Trophoblast cell (in vitro differentiated cells and primary cell): ENCODE measurements around the gene OR1M1. TPM values are rescaled to one million over a fixed set of nuclear protein-coding genes. Genes with fewer than 3 reads are reported as not detected.

Experiments used
- DNase-seq, 2 donors: peaks; one replicate each; pipeline ENCODE4 v3.0.0-alpha.2; 2016
- H2AFZ ChIP-seq: 2 replicates; pipeline ENCODE4 v1.6.1; 2013; ENCODE audit warnings: low read length, moderate library complexity, mild to moderate bottlenecking; ENCODE audit not compliant: insufficient read depth, poor library complexity
- H2AK5ac ChIP-seq: 2 replicates; pipeline ENCODE4 v1.6.1; 2013; ENCODE audit warnings: mild to moderate bottlenecking, low read length
- H2BK120ac ChIP-seq: 2 replicates; pipeline ENCODE4 v1.6.1; 2013; ENCODE audit warnings: low read length, mild to moderate bottlenecking, moderate library complexity; ENCODE audit not compliant: insufficient read depth, poor library complexity
- H2BK12ac ChIP-seq: 2 replicates; pipeline ENCODE4 v1.6.1; 2013; ENCODE audit warnings: mild to moderate bottlenecking, low read length, moderate library complexity
- H2BK5ac ChIP-seq: 2 replicates; pipeline ENCODE4 v1.6.1; 2013; ENCODE audit warnings: low read length, low read depth, moderate library complexity, mild to moderate bottlenecking; ENCODE audit not compliant: poor library complexity
- H3K14ac ChIP-seq: 2 replicates; pipeline ENCODE4 v1.6.1; 2013; ENCODE audit warnings: mild to moderate bottlenecking, low read length
- H3K18ac ChIP-seq: 2 replicates; pipeline ENCODE4 v1.6.1; 2013; ENCODE audit warnings: mild to moderate bottlenecking, low read length
- H3K23ac ChIP-seq: 2 replicates; pipeline ENCODE4 v1.6.1; 2013; ENCODE audit warnings: low read length
- H3K27ac ChIP-seq: 2 replicates; pipeline ENCODE4 v1.5.1; 2013; ENCODE audit warnings: low read depth, mild to moderate bottlenecking, inconsistent platforms, low read length, moderate library complexity
- H3K27me3 ChIP-seq: 2 replicates; pipeline ENCODE4 v1.6.1; 2013; ENCODE audit warnings: inconsistent platforms, mild to moderate bottlenecking, low read length, moderate library complexity; ENCODE audit not compliant: insufficient read depth
- H3K36me3 ChIP-seq, 2 experiments: 1 replicate in 1 of 2; 2 replicates in 1 of 2; pipeline ENCODE4 v1.6.1; 2013; ENCODE audit warnings: low read length in 2 of 2, mild to moderate bottlenecking in 2 of 2, moderate library complexity in 1 of 2; ENCODE audit not compliant: insufficient read depth in 2 of 2, control insufficient read depth in 1 of 2
- H3K4ac ChIP-seq: 2 replicates; pipeline ENCODE4 v1.6.1; 2013; ENCODE audit warnings: low read depth, mild to moderate bottlenecking, low read length, moderate library complexity
- H3K4me1 ChIP-seq, 2 experiments: 1 replicate in 1 of 2; 2 replicates in 1 of 2; pipeline ENCODE4 v1.6.1; 2013; ENCODE audit warnings: low read length in 2 of 2, mild to moderate bottlenecking in 2 of 2, moderate library complexity in 1 of 2; ENCODE audit not compliant: insufficient read depth in 2 of 2, control insufficient read depth in 1 of 2
- H3K4me2 ChIP-seq: 2 replicates; pipeline ENCODE4 v1.6.1; 2013; ENCODE audit warnings: inconsistent platforms, mild to moderate bottlenecking, low read length, moderate library complexity
- H3K4me3 ChIP-seq: 2 replicates; pipeline ENCODE4 v1.5.1; 2013; ENCODE audit warnings: mild to moderate bottlenecking, low read depth, low read length, inconsistent platforms
- H3K79me1 ChIP-seq: one replicate; pipeline ENCODE4 v1.6.1; 2013; ENCODE audit warnings: low read length
- H3K79me2 ChIP-seq: 2 replicates; pipeline ENCODE4 v1.6.1; 2013; ENCODE audit warnings: low read length, mild to moderate bottlenecking; ENCODE audit not compliant: control insufficient read depth, insufficient read depth, poor library complexity
- H3K9ac ChIP-seq: 2 replicates; pipeline ENCODE4 v1.6.1; 2013; ENCODE audit warnings: mild to moderate bottlenecking, low read length
- H3K9me3 ChIP-seq: 2 replicates; pipeline ENCODE4 v1.6.1; 2013; ENCODE audit warnings: low read depth, mild to moderate bottlenecking, control low read depth, inconsistent platforms, low read length; ENCODE audit not compliant: insufficient read depth
- H4K12ac ChIP-seq: 2 replicates; pipeline ENCODE4 v1.6.1; 2013; ENCODE audit warnings: low read depth, mild to moderate bottlenecking, low read length, moderate library complexity
- H4K8ac ChIP-seq: 2 replicates; pipeline ENCODE4 v1.6.1; 2013; ENCODE audit warnings: low read depth, mild to moderate bottlenecking, low read length, moderate library complexity
- H4K91ac ChIP-seq: one replicate; pipeline ENCODE4 v1.6.1; 2013; ENCODE audit warnings: low read depth, mild to moderate bottlenecking, low read length, moderate library complexity
- WGBS: extraction: QIAGEN DNeasy Blood & Tissue Kit; methylation state at CpG from one replicate; pipeline ENCODE4 v1.1.7; 2013; ENCODE audit warnings: missing lambda C conversion rate; ENCODE audit not compliant: insufficient read length, insufficient coverage; ENCODE audit errors: extremely low coverage; 5-methylcytosine and 5-hydroxymethylcytosine counted together
- polyA plus RNA-seq: library from polyadenylated mRNA; stranded (reverse); fragments of 200-250 nt; gene quantifications from 2 replicates; pipeline ENCODE4 v1.2.3, GENCODE V29; 2013

Gene OR1M1, protein sequence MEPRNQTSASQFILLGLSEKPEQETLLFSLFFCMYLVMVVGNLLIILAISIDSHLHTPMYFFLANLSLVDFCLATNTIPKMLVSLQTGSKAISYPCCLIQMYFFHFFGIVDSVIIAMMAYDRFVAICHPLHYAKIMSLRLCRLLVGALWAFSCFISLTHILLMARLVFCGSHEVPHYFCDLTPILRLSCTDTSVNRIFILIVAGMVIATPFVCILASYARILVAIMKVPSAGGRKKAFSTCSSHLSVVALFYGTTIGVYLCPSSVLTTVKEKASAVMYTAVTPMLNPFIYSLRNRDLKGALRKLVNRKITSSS
- polyA plus RNA-seq, result 0.03 and 0.04 TPM in 2 replicates

DNA sequence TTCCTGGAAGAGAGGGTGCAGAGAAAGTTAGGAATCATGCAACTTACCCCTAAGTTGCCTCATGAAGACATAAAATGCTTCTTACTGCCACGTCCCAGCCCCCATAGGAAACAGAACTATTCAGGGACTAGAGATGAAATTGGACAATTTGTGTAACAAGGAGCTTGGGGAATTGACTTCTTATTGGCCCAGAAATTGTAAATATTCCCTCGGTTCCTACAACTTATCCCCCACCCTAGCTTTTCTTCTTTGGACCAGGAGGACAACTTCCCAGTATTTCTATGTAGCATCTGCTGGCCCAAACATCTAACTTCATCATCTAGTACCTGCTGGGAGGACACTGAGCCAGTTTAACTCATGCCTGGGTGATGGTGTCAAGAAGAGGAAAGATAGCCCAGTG is at the start of gene OR1M1:
Gene OR1M1 (plus strand): TSS at position 301 of the 400 bp plus-strand sequence. CDS start 6,184 bp downstream, outside the sequence.
- Histone ChIP-seq H3K4ac (no peak within 1 kb of the TSS), H2BK5ac (no peak within 1 kb of the TSS), H3K36me3 (no peaks in the 10 kb centered on the region), H3K79me2 (no peaks in the 10 kb centered on the region), H4K91ac (no peak within 1 kb of the TSS), H2AK5ac (no peak within 1 kb of the TSS), H2AFZ (no peak within 1 kb of the TSS), H3K4me2 (no peak within 1 kb of the TSS), H4K8ac (no peak within 1 kb of the TSS), H3K14ac (no peak within 1 kb of the TSS), H3K4me1 (no peaks in the 10 kb centered on the region), H3K23ac (no peak within 1 kb of the TSS), H3K27me3 (no peaks in the 10 kb centered on the region), H3K18ac (no peak within 1 kb of the TSS), H2BK120ac (no peak within 1 kb of the TSS), H4K12ac (no peak within 1 kb of the TSS), H2BK12ac (no peak within 1 kb of the TSS), H3K9me3 (peaks cover 5% of the 10 kb centered on the region), H3K27ac (no peak within 1 kb of the TSS), H3K9ac (no peak within 1 kb of the TSS), H3K4me3 (no peak within 1 kb of the TSS), H3K79me1 (no peaks in the 10 kb centered on the region)
- WGBS, result no CpG with 5 or more reads among the region's 2 CpGs
- DNase-seq, result no peak

GRCh38 chr19:9037400-9038062 is 49.3 kb upstream of the OR1M1 start:
- Histone ChIP-seq H3K27ac (peak overlapping the region; percentile 56), H3K23ac (no peak overlapping the region), H3K79me2 (no peaks in the 10 kb centered on the region), H3K4me3 (no peak overlapping the region), H3K79me1 (peaks cover 14% of the 10 kb centered on the region), H3K4me1 (peaks cover 5 to 13% of the 10 kb centered on the region in 2 experiments), H2AFZ (no peak overlapping the region), H3K4ac (no peak overlapping the region), H3K9me3 (no peaks in the 10 kb centered on the region), H3K36me3 (no peaks in the 10 kb centered on the region), H4K91ac (peak overlapping the region; percentile 74), H4K12ac (no peak overlapping the region), H2BK12ac (peak overlapping the region; percentile 62), H3K9ac (no peak overlapping the region), H2BK5ac (peak overlapping the region; percentile 26), H2AK5ac (no peak overlapping the region), H3K18ac (no peak overlapping the region), H3K4me2 (no peak overlapping the region), H4K8ac (no peak overlapping the region), H2BK120ac (peak overlapping the region; percentile 56), H3K27me3 (no peaks in the 10 kb centered on the region), H3K14ac (peak overlapping the region; percentile 59)
- peak; percentile 87 to 88 for DNase-seq
- WGBS, result no CpG with 5 or more reads among the region's 8 CpGs

- Histone ChIP-seq H3K9me3 (no peaks in the 10 kb centered on the region), H3K4me1 (peaks cover 5 to 13% of the 10 kb centered on the region in 2 experiments), H2AFZ (no peak overlapping the region), H3K23ac (peak overlapping the region; percentile 90), H2BK120ac (peak overlapping the region; percentile 79), H3K14ac (peak overlapping the region; percentile 20), H3K4me3 (no peak overlapping the region), H3K36me3 (no peaks in the 10 kb centered on the region), H2BK5ac (peak overlapping the region; percentile 42), H4K12ac (no peak overlapping the region), H2AK5ac (no peak overlapping the region), H3K9ac (no peak overlapping the region), H3K27ac (peak overlapping the region; percentile 44), H3K79me2 (no peaks in the 10 kb centered on the region), H3K79me1 (peaks cover 14% of the 10 kb centered on the region), H3K4ac (peak overlapping the region; percentile 61), H3K18ac (no peak overlapping the region), H3K4me2 (no peak overlapping the region), H2BK12ac (peak overlapping the region; percentile 17), H3K27me3 (no peaks in the 10 kb centered on the region), H4K91ac (peak overlapping the region; percentile 84), H4K8ac (peak overlapping the region; percentile 12)
- WGBS, result no CpG with 5 or more reads among the region's 5 CpGs
- DNase-seq, result peak in 1 of 2 donors; percentile 19
Observed at GRCh38 chr19:9039728-9040127, 47.1 kb upstream of the OR1M1 start.

DNA sequence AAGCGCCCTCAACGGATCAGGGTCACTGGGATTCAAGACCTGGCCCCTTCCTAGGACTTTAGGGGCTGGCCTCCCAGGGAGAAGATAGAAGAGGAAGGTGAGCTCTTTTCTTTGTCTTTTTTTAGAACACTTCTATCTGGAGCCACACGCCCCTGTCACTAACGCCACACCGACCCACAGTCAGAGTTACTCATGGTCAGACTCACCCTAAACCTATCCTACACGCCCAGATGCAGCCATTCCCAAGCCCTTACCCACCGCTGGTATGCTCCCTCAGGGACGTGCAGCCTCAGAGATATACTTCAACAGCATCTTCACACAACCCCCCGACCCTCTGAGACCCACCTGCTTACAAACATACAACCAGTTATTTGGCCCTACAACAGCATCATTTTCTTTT is 46.7 kb upstream of the OR1M1 start:
- DNase-seq, result peak; percentile 58 to 61

More for the DNA sequence above, 46.7 kb upstream of the OR1M1 start:
- Histone ChIP-seq H3K23ac (no peak overlapping the region), H3K9me3 (no peaks in the 10 kb centered on the region), H3K4ac (peak overlapping the region; percentile 61), H4K8ac (no peak overlapping the region), H3K4me3 (no peak overlapping the region), H2BK5ac (peak overlapping the region; percentile 42), H3K79me1 (peaks cover 14% of the 10 kb centered on the region), H2BK120ac (peak overlapping the region; percentile 79), H3K14ac (peak overlapping the region; percentile 20), H2AK5ac (no peak overlapping the region), H3K18ac (peak overlapping the region; percentile 12), H4K91ac (peak overlapping the region; percentile 84), H3K4me2 (no peak overlapping the region), H3K36me3 (no peaks in the 10 kb centered on the region), H3K9ac (no peak overlapping the region), H3K27me3 (no peaks in the 10 kb centered on the region), H3K4me1 (peaks cover 5 to 13% of the 10 kb centered on the region in 2 experiments), H3K27ac (peak overlapping the region; percentile 44), H4K12ac (no peak overlapping the region), H3K79me2 (no peaks in the 10 kb centered on the region), H2BK12ac (peak overlapping the region; percentile 17), H2AFZ (no peak overlapping the region)
- WGBS, result no CpG with 5 or more reads among the region's 9 CpGs
